Measurements from ENCODE around the gene HTR3D. TPM values are rescaled to one million over a fixed set of nuclear protein-coding genes. Genes with fewer than 3 reads are reported as not detected.
A peak's percentile ranks its signal among the peaks of the same experiment; 100 is the strongest.

The HTR3D gene
- total and polyA plus RNA-seq, 2 of the 13 experiments (the other 11 are each of a cell fraction or from before 2014, with no cell fraction given), result not detected

- TF ChIP-seq, protein P1, sequence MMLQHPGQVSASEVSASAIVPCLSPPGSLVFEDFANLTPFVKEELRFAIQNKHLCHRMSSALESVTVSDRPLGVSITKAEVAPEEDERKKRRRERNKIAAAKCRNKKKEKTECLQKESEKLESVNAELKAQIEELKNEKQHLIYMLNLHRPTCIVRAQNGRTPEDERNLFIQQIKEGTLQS (CRISPR knock-in tag; IDR thresholded peaks at IDR 0.05), result 0 out of 2 replicates have a peak, but pooled peaks have one; percentile 37
- TF ChIP-seq POLR2AphosphoS2 (IDR thresholded peaks at IDR 0.05; ENCODE audit: low read depth, low read length), result no peak
- TF ChIP-seq, protein P2, sequence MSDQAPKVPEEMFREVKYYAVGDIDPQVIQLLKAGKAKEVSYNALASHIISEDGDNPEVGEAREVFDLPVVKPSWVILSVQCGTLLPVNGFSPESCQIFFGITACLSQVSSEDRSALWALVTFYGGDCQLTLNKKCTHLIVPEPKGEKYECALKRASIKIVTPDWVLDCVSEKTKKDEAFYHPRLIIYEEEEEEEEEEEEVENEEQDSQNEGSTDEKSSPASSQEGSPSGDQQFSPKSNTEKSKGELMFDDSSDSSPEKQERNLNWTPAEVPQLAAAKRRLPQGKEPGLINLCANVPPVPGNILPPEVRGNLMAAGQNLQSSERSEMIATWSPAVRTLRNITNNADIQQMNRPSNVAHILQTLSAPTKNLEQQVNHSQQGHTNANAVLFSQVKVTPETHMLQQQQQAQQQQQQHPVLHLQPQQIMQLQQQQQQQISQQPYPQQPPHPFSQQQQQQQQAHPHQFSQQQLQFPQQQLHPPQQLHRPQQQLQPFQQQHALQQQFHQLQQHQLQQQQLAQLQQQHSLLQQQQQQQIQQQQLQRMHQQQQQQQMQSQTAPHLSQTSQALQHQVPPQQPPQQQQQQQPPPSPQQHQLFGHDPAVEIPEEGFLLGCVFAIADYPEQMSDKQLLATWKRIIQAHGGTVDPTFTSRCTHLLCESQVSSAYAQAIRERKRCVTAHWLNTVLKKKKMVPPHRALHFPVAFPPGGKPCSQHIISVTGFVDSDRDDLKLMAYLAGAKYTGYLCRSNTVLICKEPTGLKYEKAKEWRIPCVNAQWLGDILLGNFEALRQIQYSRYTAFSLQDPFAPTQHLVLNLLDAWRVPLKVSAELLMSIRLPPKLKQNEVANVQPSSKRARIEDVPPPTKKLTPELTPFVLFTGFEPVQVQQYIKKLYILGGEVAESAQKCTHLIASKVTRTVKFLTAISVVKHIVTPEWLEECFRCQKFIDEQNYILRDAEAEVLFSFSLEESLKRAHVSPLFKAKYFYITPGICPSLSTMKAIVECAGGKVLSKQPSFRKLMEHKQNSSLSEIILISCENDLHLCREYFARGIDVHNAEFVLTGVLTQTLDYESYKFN (CRISPR knock-in tag; conservative IDR thresholded peaks at IDR 0.05), result no peak
- TF ChIP-seq ATF7 (IDR thresholded peaks at IDR 0.05), result no peak
- no peak for TF ChIP-seq ATF7 (CRISPR knock-in tag; IDR thresholded peaks at IDR 0.05)
- no peak for TF ChIP-seq JARID2 (CRISPR knock-in tag; IDR thresholded peaks at IDR 0.05; ENCODE audit: insufficient replicate concordance)
- no peak for TF ChIP-seq MAFF (IDR thresholded peaks at IDR 0.05; ENCODE audit: low read depth, low read length)
- TF ChIP-seq, protein P3, sequence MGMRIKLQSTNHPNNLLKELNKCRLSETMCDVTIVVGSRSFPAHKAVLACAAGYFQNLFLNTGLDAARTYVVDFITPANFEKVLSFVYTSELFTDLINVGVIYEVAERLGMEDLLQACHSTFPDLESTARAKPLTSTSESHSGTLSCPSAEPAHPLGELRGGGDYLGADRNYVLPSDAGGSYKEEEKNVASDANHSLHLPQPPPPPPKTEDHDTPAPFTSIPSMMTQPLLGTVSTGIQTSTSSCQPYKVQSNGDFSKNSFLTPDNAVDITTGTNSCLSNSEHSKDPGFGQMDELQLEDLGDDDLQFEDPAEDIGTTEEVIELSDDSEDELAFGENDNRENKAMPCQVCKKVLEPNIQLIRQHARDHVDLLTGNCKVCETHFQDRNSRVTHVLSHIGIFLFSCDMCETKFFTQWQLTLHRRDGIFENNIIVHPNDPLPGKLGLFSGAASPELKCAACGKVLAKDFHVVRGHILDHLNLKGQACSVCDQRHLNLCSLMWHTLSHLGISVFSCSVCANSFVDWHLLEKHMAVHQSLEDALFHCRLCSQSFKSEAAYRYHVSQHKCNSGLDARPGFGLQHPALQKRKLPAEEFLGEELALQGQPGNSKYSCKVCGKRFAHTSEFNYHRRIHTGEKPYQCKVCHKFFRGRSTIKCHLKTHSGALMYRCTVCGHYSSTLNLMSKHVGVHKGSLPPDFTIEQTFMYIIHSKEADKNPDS (CRISPR knock-in tag; IDR thresholded peaks at IDR 0.05), result no peak
Measured at GRCh38 chr3:184085389-184085852, 53.9 kb downstream of the HTR3D start (continued).

Small RNAs within 50 kb of the gene (small RNA-seq; reads per million reads assigned to genes)
- gene RF00019 (ENCODE audit: insufficient read depth in 2 of 3, insufficient read length in 3 of 3, low read depth in 2 of 3, low replicate concordance in 1 of 3), result 0 reads per million in 3 experiments

Other genes with a start within 250 kb of the HTR3D start
- 0.62 TPM in 1 of 2 replicates, not detected in the other for gene MAP6D1, start 206.2 kb upstream of the HTR3D start, total RNA-seq (2016; rRNA removed; fragmentation: Illumina TruSeq; extraction: Trizol)
- gene MAP6D1, start 206.2 kb upstream of the HTR3D start, polyA plus RNA-seq (2011; rRNA removed), result 0.12 and 0.34 TPM in 2 replicates
- gene PARL, start 146.9 kb upstream of the HTR3D start, total RNA-seq (2016; rRNA removed; fragmentation: Illumina TruSeq; extraction: Trizol), result 58.6 and 60.5 TPM in 2 replicates
- 39.1 and 46.3 TPM in 2 replicates for gene PARL, start 146.9 kb upstream of the HTR3D start, polyA plus RNA-seq (2011; rRNA removed)
- gene ABCC5, start 13.9 kb upstream of the HTR3D start, total RNA-seq (2016; rRNA removed; fragmentation: Illumina TruSeq; extraction: Trizol), result 7.8 and 12.7 TPM in 2 replicates
- gene ABCC5, start 13.9 kb upstream of the HTR3D start, polyA plus RNA-seq (2011; rRNA removed), result 12.5 and 14.1 TPM in 2 replicates
- gene HTR3C, start 21.3 kb downstream of the HTR3D start, total RNA-seq (2016; rRNA removed; fragmentation: Illumina TruSeq; extraction: Trizol), result not detected in 2 replicates
- gene HTR3C, start 21.3 kb downstream of the HTR3D start, polyA plus RNA-seq (2011; rRNA removed), result not detected in 2 replicates
- gene HTR3E, start 65.3 kb downstream of the HTR3D start, total RNA-seq (2016; rRNA removed; fragmentation: Illumina TruSeq; extraction: Trizol), result not detected in 2 replicates
- not detected in 2 replicates for gene HTR3E, start 65.3 kb downstream of the HTR3D start, polyA plus RNA-seq (2011; rRNA removed)
- gene EIF2B5, start 103.6 kb downstream of the HTR3D start, total RNA-seq (2016; rRNA removed; fragmentation: Illumina TruSeq; extraction: Trizol), result 60.2 and 60.3 TPM in 2 replicates
- 38.4 and 42.2 TPM in 2 replicates for gene EIF2B5, start 103.6 kb downstream of the HTR3D start, polyA plus RNA-seq (2011; rRNA removed)
- gene DVL3, start 123.6 kb downstream of the HTR3D start, total RNA-seq (2016; rRNA removed; fragmentation: Illumina TruSeq; extraction: Trizol), result 25.4 and 29.0 TPM in 2 replicates
- gene DVL3, start 123.6 kb downstream of the HTR3D start, polyA plus RNA-seq (2011; rRNA removed), result 36.1 and 42.9 TPM in 2 replicates
- 124 and 126 TPM in 2 replicates for gene AP2M1, start 143.1 kb downstream of the HTR3D start, total RNA-seq (2016; rRNA removed; fragmentation: Illumina TruSeq; extraction: Trizol)
- gene AP2M1, start 143.1 kb downstream of the HTR3D start, polyA plus RNA-seq (2011; rRNA removed), result 146 and 189 TPM in 2 replicates
- 32.7 and 38.8 TPM in 2 replicates for gene ABCF3, start 154.5 kb downstream of the HTR3D start, total RNA-seq (2016; rRNA removed; fragmentation: Illumina TruSeq; extraction: Trizol)
- gene ABCF3, start 154.5 kb downstream of the HTR3D start, polyA plus RNA-seq (2011; rRNA removed), result 46.5 and 48.2 TPM in 2 replicates
- 0.04 TPM in 1 of 2 replicates, not detected in the other for gene VWA5B2, start 197.8 kb downstream of the HTR3D start, total RNA-seq (2016; rRNA removed; fragmentation: Illumina TruSeq; extraction: Trizol)
- 0.03 and 0.04 TPM in 2 replicates for gene VWA5B2, start 197.8 kb downstream of the HTR3D start, polyA plus RNA-seq (2011; rRNA removed)
- gene ALG3, start 217.2 kb downstream of the HTR3D start, total RNA-seq (2016; rRNA removed; fragmentation: Illumina TruSeq; extraction: Trizol), result 28.8 and 46.6 TPM in 2 replicates
- gene ALG3, start 217.2 kb downstream of the HTR3D start, polyA plus RNA-seq (2011; rRNA removed), result 57.1 and 63.2 TPM in 2 replicates
- gene EEF1AKMT4, start 217.9 kb downstream of the HTR3D start, total RNA-seq (2016; rRNA removed; fragmentation: Illumina TruSeq; extraction: Trizol), result 13.1 and 16.4 TPM in 2 replicates
- 14.6 and 15.8 TPM in 2 replicates for gene EEF1AKMT4, start 217.9 kb downstream of the HTR3D start, polyA plus RNA-seq (2011; rRNA removed)
- 0.27 TPM in 1 of 2 replicates, not detected in the other for gene CAMK2N2, start 229.8 kb downstream of the HTR3D start, total RNA-seq (2016; rRNA removed; fragmentation: Illumina TruSeq; extraction: Trizol)
- gene CAMK2N2, start 229.8 kb downstream of the HTR3D start, polyA plus RNA-seq (2011; rRNA removed), result 0.04 and 0.12 TPM in 2 replicates
- gene ECE2, start 244.3 kb downstream of the HTR3D start, total RNA-seq (2016; rRNA removed; fragmentation: Illumina TruSeq; extraction: Trizol), result not detected in 2 replicates
- 0.03 TPM in 1 of 2 replicates, not detected in the other for gene ECE2, start 244.3 kb downstream of the HTR3D start, polyA plus RNA-seq (2011; rRNA removed)

All from HepG2 (cell line).